NCI-H510A (cell line): ENCODE results near the gene SERINC3.

Experiments
- DNase-seq: peaks from one replicate; lab custom pipeline; 2025; lab: John Stamatoyannopoulos, UW

Gene SERINC3

DNA sequence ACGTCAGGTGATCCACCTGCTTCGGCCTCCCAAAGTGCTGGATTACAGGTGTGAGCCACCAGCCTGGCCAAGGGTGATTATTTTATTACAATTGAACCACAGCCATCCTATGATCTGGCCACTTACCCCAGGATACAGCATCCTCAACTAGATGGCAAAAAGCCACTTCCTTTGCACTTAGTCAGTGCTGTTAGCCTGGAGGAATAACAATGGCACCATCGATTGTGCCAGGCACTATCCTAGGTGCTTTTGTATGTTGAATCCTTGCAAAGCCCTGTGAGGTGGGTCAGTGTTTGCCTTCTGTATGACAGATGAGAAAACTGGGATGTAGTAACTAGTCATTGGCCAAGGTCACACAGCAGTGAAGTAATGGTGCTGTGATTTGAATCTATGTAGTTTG, 57.4 kb downstream of the SERINC3 start:
- no peak for DNase-seq

- no peak for DNase-seq
These were observed 58.4 kb downstream of the SERINC3 start for GRCh38 chr20:44463466-44463865.

DNA sequence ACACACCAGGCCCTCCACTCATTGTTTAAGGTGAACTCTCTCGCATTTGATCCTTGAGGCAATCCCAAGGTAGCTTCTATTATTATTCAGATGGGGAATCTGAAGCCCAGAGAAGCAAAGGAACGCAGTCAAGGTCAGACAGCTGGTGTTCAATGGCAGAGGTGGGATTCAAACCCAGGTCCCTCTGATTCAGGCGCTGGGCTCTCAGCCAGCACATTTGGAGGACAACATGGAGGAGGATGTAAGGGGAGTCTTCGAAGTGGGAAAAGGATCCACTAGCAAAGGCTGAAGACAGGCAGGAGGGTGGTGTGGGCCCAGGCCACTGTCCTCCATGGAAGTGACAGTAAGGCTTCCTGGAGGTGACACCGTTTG, 60.1 kb downstream of the SERINC3 start:
- DNase-seq: no peak

DNA sequence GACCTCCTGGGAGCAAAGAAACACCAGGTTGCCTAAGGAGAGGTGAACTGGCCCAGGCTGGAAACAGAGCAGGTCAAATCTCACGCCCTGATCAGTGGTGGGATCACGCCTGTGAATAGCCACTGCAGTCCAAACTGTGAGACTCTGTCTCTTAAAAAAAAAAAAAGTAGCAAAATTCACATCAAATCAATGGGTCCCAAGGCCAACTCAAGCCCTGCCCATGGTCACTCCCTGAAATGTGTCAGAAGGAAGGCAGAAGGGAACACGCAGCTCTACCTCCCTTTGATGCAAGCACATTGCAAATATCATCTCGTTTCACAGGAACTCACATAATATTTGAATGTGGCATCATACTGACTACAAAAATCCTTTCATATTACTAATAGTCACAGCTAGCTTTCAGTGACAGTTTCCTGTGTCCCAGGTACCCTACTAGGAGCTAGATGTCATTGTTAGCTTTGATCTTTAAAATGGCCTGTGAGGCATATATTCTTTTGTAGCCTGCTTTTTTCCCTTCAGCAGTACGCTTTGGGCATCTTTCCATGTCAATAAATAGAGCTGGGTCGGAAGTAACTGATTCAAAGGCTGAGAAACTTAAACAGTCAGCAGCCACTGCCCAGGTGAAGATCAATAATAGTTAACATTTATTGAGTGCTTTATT, 60.6 kb downstream of the SERINC3 start:
- no peak for DNase-seq

- no peak for DNase-seq
These were observed 61.1 kb downstream of the SERINC3 start for GRCh38 chr20:44460795-44461141.

- no peak for DNase-seq
These were observed 62.6 kb downstream of the SERINC3 start for GRCh38 chr20:44459271-44459670.

GRCh38 chr20:44457016-44457415, 64.9 kb downstream of the SERINC3 start:
- DNase-seq: no peak

GRCh38 chr20:44456611-44457010, 65.3 kb downstream of the SERINC3 start:
- no peak for DNase-seq

GRCh38 chr20:44455126-44455525, 66.7 kb downstream of the SERINC3 start:
- DNase-seq: no peak

GRCh38 chr20:44454306-44454963, 67.4 kb downstream of the SERINC3 start:
- no peak for DNase-seq

- DNase-seq: no peak
These were observed 70.9 kb downstream of the SERINC3 start for GRCh38 chr20:44450903-44451450.

DNA sequence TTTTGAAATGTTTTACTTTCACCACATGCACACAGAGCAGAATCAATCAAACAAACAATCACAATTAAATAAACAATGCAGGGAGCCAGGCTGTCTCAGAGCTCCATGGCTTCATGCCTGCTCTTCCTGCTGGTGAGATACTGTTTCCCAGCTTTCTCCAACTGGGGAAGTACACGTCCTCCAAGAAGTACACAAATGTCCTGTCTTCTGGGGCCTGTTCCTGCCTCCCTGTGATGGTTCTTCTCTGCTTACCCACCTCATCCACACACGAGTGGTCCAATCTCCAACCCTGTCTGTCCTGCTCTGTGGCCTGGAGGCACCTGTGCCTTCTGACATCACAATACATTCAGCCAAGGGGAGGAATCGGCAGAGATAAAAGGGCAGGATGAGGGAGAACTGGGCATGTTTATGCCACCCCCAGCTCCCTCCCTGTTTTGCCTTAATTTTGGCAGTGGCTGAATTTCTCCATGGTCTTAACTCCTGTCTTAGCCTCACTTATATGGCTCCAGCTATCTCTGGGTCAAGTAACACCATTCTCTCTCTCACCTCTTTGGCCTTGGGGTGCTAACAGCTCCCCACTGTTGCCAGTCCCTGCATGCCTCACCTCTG, 71.5 kb downstream of the SERINC3 start:
- no peak for DNase-seq

DNA sequence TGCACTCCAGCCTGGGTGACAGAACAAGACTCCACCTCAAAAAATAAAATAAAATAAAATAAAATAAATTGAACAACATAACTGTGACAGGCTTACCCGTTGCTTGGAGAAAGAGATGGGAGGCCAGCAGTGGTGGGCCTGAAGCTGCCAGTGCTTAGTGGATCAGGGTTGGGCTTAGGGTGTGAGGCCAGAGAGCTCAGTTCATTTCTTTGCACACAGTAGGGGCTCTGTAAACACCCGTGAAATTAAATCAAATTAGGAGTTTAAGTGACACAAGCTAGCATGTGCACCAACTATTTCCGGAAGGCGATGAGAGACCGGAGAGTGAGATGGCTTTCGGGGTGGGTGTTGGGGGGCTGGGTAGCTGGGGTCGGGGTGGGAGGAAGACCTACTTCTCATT, 72.0 kb downstream of the SERINC3 start:
- no peak for DNase-seq

DNA sequence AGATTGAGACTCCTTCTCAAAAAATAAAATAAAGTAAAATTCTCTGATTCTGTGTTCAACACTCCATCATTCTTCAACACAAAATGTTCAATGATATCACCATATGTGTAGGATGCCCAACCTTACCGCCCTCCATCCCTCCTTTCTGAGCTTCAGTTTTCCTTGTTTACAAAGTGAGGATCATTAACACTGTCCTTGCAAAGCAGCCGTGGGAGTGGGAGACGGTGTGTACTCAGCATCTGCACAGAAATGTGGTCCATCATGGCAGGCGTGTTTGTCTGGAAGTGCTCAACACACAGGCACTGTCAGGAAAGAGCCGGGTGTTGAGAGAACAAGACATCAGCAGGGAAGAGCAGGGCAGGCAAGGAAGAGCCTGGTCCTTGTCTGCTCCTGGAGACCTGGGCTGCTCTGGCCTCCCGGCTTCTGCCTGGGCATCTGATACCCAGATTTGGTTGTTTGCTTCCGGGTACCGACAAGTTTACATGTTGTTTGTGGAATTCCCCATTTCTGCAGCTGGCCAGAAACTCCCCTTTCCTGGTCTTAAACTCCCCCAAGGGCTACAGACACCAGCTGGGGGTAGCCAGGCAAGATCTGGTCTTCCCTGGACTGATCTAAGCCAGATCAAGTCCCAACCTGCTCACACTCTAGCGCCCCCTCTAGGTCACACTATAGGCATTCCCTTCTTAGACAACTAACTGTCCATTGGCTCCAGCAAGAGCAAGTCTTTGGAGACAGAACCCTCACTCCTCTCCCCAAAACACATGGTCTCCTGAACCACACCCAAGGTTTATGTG, 72.9 kb downstream of the SERINC3 start:
- no peak for DNase-seq

DNA sequence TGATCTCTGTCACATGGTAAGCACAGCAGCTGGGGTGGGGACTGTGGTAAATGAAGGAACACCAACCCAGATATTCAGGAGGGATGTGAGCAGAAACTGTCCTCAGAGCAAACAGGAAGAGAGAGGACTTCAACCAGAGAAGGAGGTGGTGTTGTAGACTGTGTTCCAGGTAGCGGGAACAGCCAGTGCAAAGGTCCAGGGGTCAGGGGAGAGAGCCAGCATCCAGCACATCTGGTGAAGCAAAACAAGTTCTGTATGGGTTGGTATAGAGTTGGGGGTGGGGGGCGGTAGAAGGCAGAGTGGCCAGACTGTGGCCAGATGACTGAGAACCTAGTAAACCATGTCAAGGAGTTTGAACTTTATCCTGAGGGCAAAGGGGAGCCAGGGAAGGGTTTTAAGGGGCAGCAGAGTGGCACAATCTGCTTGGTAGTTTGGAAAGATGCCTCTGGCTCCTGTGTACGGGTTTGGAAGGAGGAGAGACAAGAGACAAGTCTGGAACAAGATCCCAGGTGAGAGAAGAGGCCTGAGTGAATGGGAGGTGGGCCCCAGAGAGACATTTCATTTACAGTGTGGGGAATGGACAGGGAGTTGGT, 73.9 kb downstream of the SERINC3 start:
- DNase-seq: no peak
